Breast epithelium (tissue), 3 donors: ENCODE results near the gene PLEKHN1.

Source experiments
- CTCF ChIP-seq, 3 donors: fragments of 450-650 bp; IDR thresholded peaks; one replicate each; pipeline ENCODE4 v1.5.1; 2016 to 2017; ENCODE audit warnings: antibody characterized with exemption in 3 of 3, mild to moderate bottlenecking in 3 of 3, moderate library complexity in 3 of 3
- POLR2A ChIP-seq: fragments of 450-650 bp; IDR thresholded peaks from one replicate; pipeline ENCODE4 v1.6.1; 2016; ENCODE audit warnings: antibody characterized with exemption, mild to moderate bottlenecking, moderate library complexity

GRCh38 chr1:944341-945325 is 21.6 kb upstream of the PLEKHN1 start:
- TF ChIP-seq CTCF (IDR thresholded peaks at IDR 0.05) (no peak), POLR2A (no peak)
